PC-3 (cell line): ENCODE results near the gene AIFM3. TPM values are rescaled to one million over a fixed set of nuclear protein-coding genes. Genes with fewer than 3 reads are reported as not detected.

Source experiments
- ATAC-seq: fragments of 200-7000 bp; cut with Tn5 transposase; 2 replicates; pipeline ENCODE4 v1.9.1; 2020; ENCODE audit warnings: mild to moderate bottlenecking, moderate library complexity
- BruUV-seq: library from RNA; stranded (reverse); fragments of 400-500 nt; replicated peaks from 2 replicates; lab custom pipeline; 2021; lab: Mats Ljungman, UMichigan
- CTCF ChIA-PET: fragments of 300-600 bp; sonication (Branson Sonifier 250); formaldehyde crosslinking; loops from one replicate; lab custom pipeline; 2022; ENCODE audit warnings: antibody characterized with exemption; lab: Charles Lee
- POLR2A ChIA-PET: fragments of 300-600 bp; sonication (Branson Sonifier 250); formaldehyde crosslinking; loops from one replicate; lab custom pipeline; 2022; ENCODE audit warnings: antibody characterized with exemption; ENCODE audit not compliant: unreplicated experiment; lab: Charles Lee
- DNase-seq: peaks from one replicate; pipeline ENCODE4 v3.0.0-alpha.2; 2015
- H2AFZ ChIP-seq: fragments of 300-600 bp; sonication (generic); 2 replicates; pipeline ENCODE4 v1.6.0; 2016; ENCODE audit warnings: antibody characterized with exemption, low read length
- H3F3A ChIP-seq: fragments of 300-600 bp; sonication (generic); one replicate; pipeline ENCODE4 v1.6.0; 2017; ENCODE audit warnings: antibody characterized with exemption, low read length, control low read depth, mild to moderate bottlenecking; ENCODE audit not compliant: unreplicated experiment
- H3K27ac ChIP-seq: fragments of 300-600 bp; sonication (generic); 2 replicates; pipeline ENCODE4 v1.5.1; 2016; ENCODE audit warnings: mild to moderate bottlenecking, low read length
- H3K27me3 ChIP-seq: fragments of 300-600 bp; sonication (generic); 2 replicates; pipeline ENCODE4 v1.6.1; 2016; ENCODE audit warnings: low read length, mixed read lengths
- H3K36me3 ChIP-seq: fragments of 300-600 bp; sonication (generic); 2 replicates; pipeline ENCODE4 v1.6.1; 2016; ENCODE audit warnings: low read depth, mixed run types, low read length, mixed read lengths
- H3K4me1 ChIP-seq: fragments of 300-600 bp; sonication (generic); 2 replicates; pipeline ENCODE4 v1.5.1; 2016; ENCODE audit warnings: low read length; ENCODE audit not compliant: insufficient read depth
- H3K4me2 ChIP-seq: fragments of 300-600 bp; sonication (generic); 2 replicates; pipeline ENCODE4 v1.6.0; 2016; ENCODE audit warnings: low read length
- H3K4me3 ChIP-seq: fragments of 300-600 bp; sonication (generic); 2 replicates; pipeline ENCODE4 v1.5.1; 2016; ENCODE audit warnings: mild to moderate bottlenecking, low read length, mixed read lengths
- H3K79me2 ChIP-seq: fragments of 300-600 bp; sonication (generic); 2 replicates; pipeline ENCODE4 v1.6.1; 2017; ENCODE audit warnings: low read length, mixed read lengths
- H3K9ac ChIP-seq: fragments of 300-600 bp; sonication (generic); 2 replicates; pipeline ENCODE4 v1.6.0; 2016; ENCODE audit warnings: mild to moderate bottlenecking, low read length
- H3K9me2 ChIP-seq: fragments of 300-600 bp; sonication (generic); replicated peaks from 2 replicates; pipeline ENCODE4 v1.6.1; 2016; ENCODE audit warnings: mixed run types, low read length, mixed read lengths
- H3K9me3 ChIP-seq: fragments of 300-600 bp; sonication (generic); 2 replicates; pipeline ENCODE4 v1.6.1; 2016; ENCODE audit warnings: low read length, mixed read lengths
- H4K20me1 ChIP-seq: fragments of 300-600 bp; sonication (generic); 2 replicates; pipeline ENCODE4 v1.6.1; 2016; ENCODE audit warnings: low read length, mixed read lengths
- EZH2 ChIP-seq: fragments of 300-600 bp; sonication (generic); IDR thresholded peaks from one replicate; pipeline ENCODE4 v1.6.1; 2017; ENCODE audit warnings: antibody characterized with exemption, mild to moderate bottlenecking, low read length; ENCODE audit not compliant: unreplicated experiment
- EZH2phosphoT487 ChIP-seq: fragments of 300-600 bp; sonication (generic); IDR thresholded peaks from 2 replicates; pipeline ENCODE4 v1.6.1; 2018; ENCODE audit warnings: mild to moderate bottlenecking, antibody characterized with exemption, low read length, borderline replicate concordance
- intact Hi-C: fragments of 100-400 bp; cut with micrococcal nuclease; formaldehyde crosslinking; loops from 2 replicates; pipeline ENCODE4 v1.9.0; 2023
- total RNA-seq: library from RNA; depleted of rRNA; stranded (reverse); fragments of >200 nt; gene quantifications from 2 replicates; pipeline ENCODE4 v1.2.3, GENCODE V29; 2014
- TF ChIP-seq, protein P1 (sequence below): fragments of 300-600 bp; sonication (generic); conservative IDR thresholded peaks from 2 replicates; pipeline ENCODE4 v1.5.1; 2017; ENCODE audit warnings: antibody characterized with exemption, low read depth, mild to moderate bottlenecking, low read length

Gene AIFM3
- total RNA-seq, 1 experiment from 2014 or later = 1.5 TPM

DNA sequence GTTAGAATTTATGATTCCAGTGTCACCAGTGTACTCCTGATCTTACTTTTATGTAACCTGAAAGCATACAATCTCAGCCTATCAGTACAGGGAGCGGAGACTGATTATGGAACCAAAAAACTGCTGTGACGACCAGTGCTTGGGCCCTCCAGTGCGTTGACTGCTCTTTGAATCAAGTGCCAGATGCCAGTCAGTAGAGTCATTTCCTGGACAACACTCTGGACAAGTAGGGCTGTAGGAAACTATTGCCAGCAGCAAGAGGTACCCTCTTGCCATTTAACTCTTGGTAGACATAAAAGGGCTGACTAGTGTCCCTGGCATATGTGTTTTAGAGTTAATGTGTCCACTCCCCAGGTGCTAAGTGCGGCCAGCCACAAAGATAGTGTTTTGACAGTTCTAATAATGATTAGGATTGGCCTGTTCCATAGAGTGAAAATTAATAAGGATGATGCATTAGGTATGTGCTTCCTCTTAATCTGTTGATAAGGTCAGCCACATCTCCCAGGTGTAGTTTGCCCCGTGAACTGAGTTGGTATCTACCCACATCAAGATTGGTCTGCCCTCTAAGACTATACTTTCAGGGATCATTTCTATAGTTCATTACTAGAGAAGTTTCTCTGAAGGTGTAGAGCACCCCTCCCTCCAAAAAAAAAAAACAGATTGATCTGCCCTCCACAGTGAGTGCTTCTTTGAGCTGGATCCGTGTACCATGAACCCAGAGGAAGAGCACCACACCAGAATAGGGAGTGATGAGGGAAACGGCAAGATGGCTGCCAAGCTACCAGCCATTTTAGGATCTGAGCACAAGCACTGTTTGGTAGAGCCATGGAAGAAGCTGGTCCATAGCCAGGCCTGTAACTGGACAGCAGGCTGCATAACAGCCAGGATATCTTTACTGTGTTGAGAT, 20.7 kb upstream of the AIFM3 start:
- H3K27ac ChIP-seq = no peak overlapping the region
- H3K79me2 ChIP-seq = peaks cover 99% of the 10 kb centered on the region
- POLR2A ChIA-PET = no interaction called here
- BruUV-seq = no TSS peak
- no peak overlapping the region for H2AFZ ChIP-seq
- no peaks in the 10 kb centered on the region for H3K27me3 ChIP-seq
- no peak overlapping the region for H3K9ac ChIP-seq
- H3K4me1 ChIP-seq = peaks cover 18% of the 10 kb centered on the region; the same call in 1 of the 2 replicates
- H4K20me1 ChIP-seq = peaks cover 56% of the 10 kb centered on the region
- no peaks in the 10 kb centered on the region for H3K9me2 ChIP-seq
- TF ChIP-seq, protein P1, sequence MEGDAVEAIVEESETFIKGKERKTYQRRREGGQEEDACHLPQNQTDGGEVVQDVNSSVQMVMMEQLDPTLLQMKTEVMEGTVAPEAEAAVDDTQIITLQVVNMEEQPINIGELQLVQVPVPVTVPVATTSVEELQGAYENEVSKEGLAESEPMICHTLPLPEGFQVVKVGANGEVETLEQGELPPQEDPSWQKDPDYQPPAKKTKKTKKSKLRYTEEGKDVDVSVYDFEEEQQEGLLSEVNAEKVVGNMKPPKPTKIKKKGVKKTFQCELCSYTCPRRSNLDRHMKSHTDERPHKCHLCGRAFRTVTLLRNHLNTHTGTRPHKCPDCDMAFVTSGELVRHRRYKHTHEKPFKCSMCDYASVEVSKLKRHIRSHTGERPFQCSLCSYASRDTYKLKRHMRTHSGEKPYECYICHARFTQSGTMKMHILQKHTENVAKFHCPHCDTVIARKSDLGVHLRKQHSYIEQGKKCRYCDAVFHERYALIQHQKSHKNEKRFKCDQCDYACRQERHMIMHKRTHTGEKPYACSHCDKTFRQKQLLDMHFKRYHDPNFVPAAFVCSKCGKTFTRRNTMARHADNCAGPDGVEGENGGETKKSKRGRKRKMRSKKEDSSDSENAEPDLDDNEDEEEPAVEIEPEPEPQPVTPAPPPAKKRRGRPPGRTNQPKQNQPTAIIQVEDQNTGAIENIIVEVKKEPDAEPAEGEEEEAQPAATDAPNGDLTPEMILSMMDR = no peak
- TF ChIP-seq EZH2 (no peak), EZH2phosphoT487 (no peak)
- CTCF ChIA-PET = no interaction called here
- peaks cover 19% of the 10 kb centered on the region; the same call in 1 of the 2 replicates for H3K36me3 ChIP-seq
- intact Hi-C loops = no loop called here
- H3F3A ChIP-seq = no peaks in the 10 kb centered on the region
- no peaks in the 10 kb centered on the region for H3K9me3 ChIP-seq
- peak; percentile 42 for DNase-seq
- peak; percentile 59; the same call in 1 of the 2 replicates for ATAC-seq
- H3K4me3 ChIP-seq = no peak overlapping the region
- 0 out of 2 replicates have a peak overlapping the region, but pooled peaks have one; percentile 7 for H3K4me2 ChIP-seq

DNA sequence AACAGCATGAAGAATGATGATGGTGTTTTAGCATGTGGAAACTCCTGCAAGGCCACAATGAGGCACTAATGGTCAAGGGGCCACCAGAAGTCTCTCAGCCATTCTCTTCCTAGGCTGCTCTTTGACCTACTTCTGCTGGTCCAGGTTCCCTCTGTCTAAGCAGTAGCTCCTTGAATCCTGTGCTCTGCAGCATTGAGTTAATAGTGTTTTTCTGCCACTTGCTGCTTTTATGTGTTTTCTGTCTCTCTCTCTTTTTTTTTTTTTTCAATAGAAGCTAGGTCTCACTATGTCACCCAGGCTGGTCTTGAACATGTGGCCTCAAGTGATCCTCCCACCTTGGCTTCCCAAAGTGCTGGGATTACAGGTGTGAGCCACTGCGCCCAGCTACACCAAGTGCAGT, 20.1 kb upstream of the AIFM3 start:
- Histone ChIP-seq H3K9ac (no peak overlapping the region), H3K79me2 (peaks cover 100% of the 10 kb centered on the region), H3K36me3 (peaks cover 24% of the 10 kb centered on the region; the same call in 1 of the 2 replicates), H3K4me3 (no peak overlapping the region), H3K4me1 (peaks cover 18% of the 10 kb centered on the region; the same call in 1 of the 2 replicates), H3K27me3 (no peaks in the 10 kb centered on the region), H3K9me2 (no peaks in the 10 kb centered on the region), H3K4me2 (no peak overlapping the region), H3K27ac (no peak overlapping the region), H2AFZ (no peak overlapping the region), H3K9me3 (no peaks in the 10 kb centered on the region), H3F3A (no peaks in the 10 kb centered on the region), H4K20me1 (peaks cover 53% of the 10 kb centered on the region)
- CTCF ChIA-PET = no interaction called here
- POLR2A ChIA-PET = no interaction called here
- TF ChIP-seq EZH2 (no peak), EZH2phosphoT487 (no peak)
- TF ChIP-seq, protein P1 = no peak
- intact Hi-C loops = no loop called here
- DNase-seq = no peak
- ATAC-seq = no peak
- BruUV-seq = no TSS peak

DNA sequence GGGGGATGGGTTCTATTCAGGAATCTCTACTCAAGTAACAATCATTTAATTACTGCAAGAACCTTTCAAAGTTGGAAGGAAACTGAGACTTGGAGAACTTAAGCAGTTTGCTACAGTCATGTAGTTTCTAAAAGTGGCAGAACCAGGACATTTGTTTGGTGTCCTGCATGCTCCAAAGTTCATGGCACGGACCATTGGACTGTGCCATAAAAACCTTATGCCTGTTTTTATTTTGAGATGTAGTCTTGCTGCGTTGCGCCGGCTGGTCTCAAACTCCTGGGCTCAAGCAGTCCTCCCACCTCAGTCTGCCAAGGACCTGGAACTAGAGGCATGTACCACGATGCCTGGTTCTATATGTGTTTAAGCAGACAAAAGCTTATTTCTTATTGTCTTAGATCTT, 18.6 kb upstream of the AIFM3 start:
- H4K20me1 ChIP-seq = peaks cover 39% of the 10 kb centered on the region
- no peak overlapping the region for H3K27ac ChIP-seq
- no peak overlapping the region for H3K4me2 ChIP-seq
- no TSS peak for BruUV-seq
- no peaks in the 10 kb centered on the region for H3K9me3 ChIP-seq
- H3K27me3 ChIP-seq = no peaks in the 10 kb centered on the region
- ChIA-PET CTCF (no interaction called here), POLR2A (no interaction called here)
- H3K4me1 ChIP-seq = peaks cover 18% of the 10 kb centered on the region; the same call in 1 of the 2 replicates
- TF ChIP-seq EZH2phosphoT487 (no peak), EZH2 (no peak)
- TF ChIP-seq, protein P1 = no peak
- H3K9ac ChIP-seq = no peak overlapping the region
- peaks cover 36% of the 10 kb centered on the region; the same call in 1 of the 2 replicates for H3K36me3 ChIP-seq
- H3K79me2 ChIP-seq = peaks cover 100% of the 10 kb centered on the region
- H3K4me3 ChIP-seq = no peak overlapping the region
- H3K9me2 ChIP-seq = no peaks in the 10 kb centered on the region
- intact Hi-C loops = no loop called here
- H3F3A ChIP-seq = no peaks in the 10 kb centered on the region
- ATAC-seq (no peak), DNase-seq (no peak)
- H2AFZ ChIP-seq = no peak overlapping the region
